ENCODE data around the gene KCNG2.

GRCh38 chr18:79867666-79868065, 69.9 kb downstream of the KCNG2 start:
- TF ChIP-seq FOXK2 (conservative IDR thresholded peaks at IDR 0.05 in 1 of 2, IDR thresholded peaks at IDR 0.05 in 1 of 2; ENCODE audit: low read depth in 2 of 2) (no peak), SAFB (IDR thresholded peaks at IDR 0.05; ENCODE audit: borderline replicate concordance, low read depth, low read length) (no peak), NR2C1 (IDR thresholded peaks at IDR 0.05) (no peak), NR2C1 (tag; IDR thresholded peaks at IDR 0.05) (no peak), POLR2A (conservative IDR thresholded peaks at IDR 0.05) (no peak), RBFOX2 (IDR thresholded peaks at IDR 0.05; ENCODE audit: low read depth, low read length) (no peak), YY1 (IDR thresholded peaks at IDR 0.05; ENCODE audit: borderline replicate concordance in 1 of 3, control insufficient read depth in 1 of 3, extremely low read depth in 1 of 3, insufficient read depth in 3 of 3, insufficient read length in 1 of 3, insufficient replicate concordance in 2 of 3, low read depth in 1 of 3, low read length in 2 of 3) (no peak)

All from K562 (cell line).